Measurements from ENCODE around the gene MAPK1.

DNA sequence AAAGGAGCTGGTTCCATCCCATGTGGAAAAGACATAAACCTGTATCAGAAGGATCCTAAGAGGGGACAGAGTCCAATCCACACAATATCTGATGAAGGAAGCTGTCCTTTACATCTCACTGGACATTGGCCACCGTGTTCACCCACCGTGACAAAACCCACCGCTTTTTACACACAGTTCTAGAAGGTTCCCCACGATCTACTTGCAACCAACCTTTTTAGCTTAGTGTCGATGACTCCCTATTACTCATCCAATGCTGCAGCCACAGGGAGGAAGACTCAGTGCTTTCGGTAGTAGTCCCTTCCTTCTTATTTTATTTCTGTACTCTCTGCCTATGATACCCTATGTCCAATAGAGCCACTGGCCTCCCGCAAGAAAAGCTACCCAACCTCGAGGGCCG lies 65.4 kb downstream of the MAPK1 start:
- TF ChIP-seq TAF1 (IDR thresholded peaks at IDR 0.05; ENCODE audit: borderline replicate concordance, low read depth, low read length) (no peak), POLR2AphosphoS5 (IDR thresholded peaks at IDR 0.05; ENCODE audit: low read depth, low read length) (no peak), POLR2A (IDR thresholded peaks at IDR 0.05; ENCODE audit: low read depth, low read length) (no peak)

All from GM12892 (cell line).